ENCODE results near the gene ACOT13. TPM values are rescaled to one million over a fixed set of nuclear protein-coding genes. Genes with fewer than 3 reads are reported as not detected.
"Not testable (repeated sequence)": the region's sequence is repeated elsewhere in the genome, so short reads cannot be mapped to it uniquely, and the experiment has no call there.

ACOT13 gene
- total RNA-seq, 2 donors from 2014 or later: 36.2 to 43.1 TPM

DNA sequence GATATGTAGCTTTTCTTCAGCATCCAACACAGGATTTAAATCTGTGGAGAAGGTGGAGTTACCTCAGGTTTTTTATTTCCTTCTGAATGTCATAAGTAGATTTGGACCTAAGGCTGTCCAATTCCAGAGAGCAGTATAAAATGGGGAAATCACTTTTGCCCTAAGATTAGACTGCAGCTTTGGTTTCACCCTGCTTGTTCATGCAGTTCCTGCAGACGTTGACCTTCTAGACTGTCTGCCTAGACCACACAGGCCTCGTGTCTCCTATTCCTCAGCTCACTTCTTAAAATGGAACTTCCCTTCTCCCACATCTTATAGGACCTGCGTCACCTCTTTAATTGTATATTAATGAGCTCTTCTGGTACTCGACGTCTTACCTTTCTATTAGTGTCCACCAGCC, 78.0 kb downstream of the ACOT13 start:
- H3K27me3 ChIP-seq (ENCODE audit: control insufficient read depth, insufficient read depth, low read length, poor library complexity, severe bottlenecking): no peaks in the 10 kb centered on the region
- no peak overlapping the region for H3K27ac Mint-ChIP-seq
- H3K9ac ChIP-seq (ENCODE audit: extremely low read depth, low read length, poor library complexity, severe bottlenecking): no peak overlapping the region
- no peaks in the 10 kb centered on the region for H3K9me3 ChIP-seq (ENCODE audit: control insufficient read depth, low read length)
- no peaks in the 10 kb centered on the region for H3K4me1 Mint-ChIP-seq
- no peak for DNase-seq
- WGBS, 2 experiments (ENCODE audit: insufficient coverage in 1 of 2, insufficient read length in 1 of 2): 92 to 96% methylated on average over 4 to 5 of the region's 5 CpGs
- H3K4me1 ChIP-seq (ENCODE audit: control insufficient read depth, insufficient read depth, low read length): no peaks in the 10 kb centered on the region
- H3K36me3 Mint-ChIP-seq (ENCODE audit: low read depth): no peaks in the 10 kb centered on the region
- H3K27ac ChIP-seq (ENCODE audit: low read depth, low read length): no peak overlapping the region
- H3K36me3 ChIP-seq (ENCODE audit: control insufficient read depth, insufficient read depth, low read length): no peaks in the 10 kb centered on the region
- H3K4me3 Mint-ChIP-seq: no peak overlapping the region
- H3K27me3 Mint-ChIP-seq (ENCODE audit: insufficient read depth): peaks cover 3% of the 10 kb centered on the region
- no peaks in the 10 kb centered on the region for H3K9me3 Mint-ChIP-seq
- TF ChIP-seq, protein P1, sequence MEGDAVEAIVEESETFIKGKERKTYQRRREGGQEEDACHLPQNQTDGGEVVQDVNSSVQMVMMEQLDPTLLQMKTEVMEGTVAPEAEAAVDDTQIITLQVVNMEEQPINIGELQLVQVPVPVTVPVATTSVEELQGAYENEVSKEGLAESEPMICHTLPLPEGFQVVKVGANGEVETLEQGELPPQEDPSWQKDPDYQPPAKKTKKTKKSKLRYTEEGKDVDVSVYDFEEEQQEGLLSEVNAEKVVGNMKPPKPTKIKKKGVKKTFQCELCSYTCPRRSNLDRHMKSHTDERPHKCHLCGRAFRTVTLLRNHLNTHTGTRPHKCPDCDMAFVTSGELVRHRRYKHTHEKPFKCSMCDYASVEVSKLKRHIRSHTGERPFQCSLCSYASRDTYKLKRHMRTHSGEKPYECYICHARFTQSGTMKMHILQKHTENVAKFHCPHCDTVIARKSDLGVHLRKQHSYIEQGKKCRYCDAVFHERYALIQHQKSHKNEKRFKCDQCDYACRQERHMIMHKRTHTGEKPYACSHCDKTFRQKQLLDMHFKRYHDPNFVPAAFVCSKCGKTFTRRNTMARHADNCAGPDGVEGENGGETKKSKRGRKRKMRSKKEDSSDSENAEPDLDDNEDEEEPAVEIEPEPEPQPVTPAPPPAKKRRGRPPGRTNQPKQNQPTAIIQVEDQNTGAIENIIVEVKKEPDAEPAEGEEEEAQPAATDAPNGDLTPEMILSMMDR (conservative IDR thresholded peaks at IDR 0.05): no peak
- H3K4me3 ChIP-seq (ENCODE audit: low read length): no peak overlapping the region

DNA sequence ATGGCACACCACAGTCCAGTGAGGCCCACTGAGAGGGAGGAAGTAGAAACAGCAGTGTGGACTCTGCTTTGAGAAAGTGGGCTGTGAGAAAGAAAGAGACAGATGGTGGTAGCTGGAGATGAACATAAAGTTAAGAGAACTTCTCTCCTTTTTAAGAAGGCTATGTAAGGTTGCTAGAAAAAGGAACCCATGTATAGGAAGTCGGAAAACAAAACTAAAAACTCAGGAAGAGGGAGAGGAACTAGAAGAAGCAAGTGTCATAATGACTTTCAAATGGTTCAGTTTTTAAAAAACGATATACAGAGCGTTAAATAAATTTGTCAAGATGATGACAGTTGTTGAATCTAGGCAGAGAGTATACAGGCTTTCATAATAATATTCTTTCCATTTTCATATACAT, 82.4 kb downstream of the ACOT13 start:
- H3K27me3 Mint-ChIP-seq (ENCODE audit: insufficient read depth): peaks cover 3% of the 10 kb centered on the region
- peaks cover 9% of the 10 kb centered on the region for H3K9me3 Mint-ChIP-seq
- Histone ChIP-seq H3K27me3 (ENCODE audit: control insufficient read depth, insufficient read depth, low read length, poor library complexity, severe bottlenecking) (no peaks in the 10 kb centered on the region), H3K9ac (ENCODE audit: extremely low read depth, low read length, poor library complexity, severe bottlenecking) (no peak overlapping the region), H3K27ac (ENCODE audit: low read depth, low read length) (no peak overlapping the region), H3K9me3 (ENCODE audit: control insufficient read depth, low read length) (peaks cover 7% of the 10 kb centered on the region), H3K4me3 (ENCODE audit: low read length) (no peak overlapping the region), H3K36me3 (ENCODE audit: control insufficient read depth, insufficient read depth, low read length) (no peaks in the 10 kb centered on the region), H3K4me1 (ENCODE audit: control insufficient read depth, insufficient read depth, low read length) (no peaks in the 10 kb centered on the region)
- no peak overlapping the region for H3K4me3 Mint-ChIP-seq
- no peak for DNase-seq
- no peak overlapping the region for H3K27ac Mint-ChIP-seq
- WGBS, 2 experiments (ENCODE audit: insufficient coverage in 1 of 2, insufficient read length in 1 of 2): 87 to 100% methylated on average over 1 to 3 of the region's 3 CpGs
- TF ChIP-seq, protein P1 (conservative IDR thresholded peaks at IDR 0.05): no peak
- no peaks in the 10 kb centered on the region for H3K36me3 Mint-ChIP-seq (ENCODE audit: low read depth)
- H3K4me1 Mint-ChIP-seq: no peaks in the 10 kb centered on the region

DNA sequence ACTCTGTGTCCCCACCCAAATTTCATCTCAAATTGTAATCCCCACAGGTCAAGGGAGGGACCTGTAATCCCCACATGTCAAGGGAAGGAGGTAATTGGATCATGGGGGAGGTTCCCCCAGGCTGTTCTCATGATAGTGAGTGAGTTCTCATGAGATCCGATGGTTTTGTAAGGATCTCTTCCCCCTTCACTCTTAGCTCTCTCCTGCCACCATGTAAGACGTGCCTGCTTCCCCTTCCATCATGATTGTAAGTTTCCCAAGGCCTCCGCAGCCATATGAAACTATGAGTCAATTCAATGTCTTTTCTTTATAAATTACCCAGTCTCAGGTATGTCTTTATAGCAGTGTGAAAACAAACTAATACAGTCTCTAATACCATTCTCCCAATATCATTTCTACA, 84.0 kb downstream of the ACOT13 start:
- H3K27me3 Mint-ChIP-seq (ENCODE audit: insufficient read depth); DNase-seq; H3K36me3 Mint-ChIP-seq (ENCODE audit: low read depth); H3K4me3 ChIP-seq (ENCODE audit: low read length); H3K27ac ChIP-seq (ENCODE audit: low read depth, low read length); H3K27ac Mint-ChIP-seq; H3K9ac ChIP-seq (ENCODE audit: extremely low read depth, low read length, poor library complexity, severe bottlenecking); H3K27me3 ChIP-seq (ENCODE audit: control insufficient read depth, insufficient read depth, low read length, poor library complexity, severe bottlenecking); H3K36me3 ChIP-seq (ENCODE audit: control insufficient read depth, insufficient read depth, low read length); H3K4me3 Mint-ChIP-seq; H3K4me1 Mint-ChIP-seq; H3K4me1 ChIP-seq (ENCODE audit: control insufficient read depth, insufficient read depth, low read length): not testable (repeated sequence)
- peaks cover 14% of the 10 kb centered on the region for H3K9me3 Mint-ChIP-seq
- WGBS, 2 experiments (ENCODE audit: insufficient coverage in 1 of 2, insufficient read length in 1 of 2): 93 to 100% methylated on average over 1 to 3 of the region's 3 CpGs
- H3K9me3 ChIP-seq (ENCODE audit: control insufficient read depth, low read length): peaks cover 13% of the 10 kb centered on the region

DNA sequence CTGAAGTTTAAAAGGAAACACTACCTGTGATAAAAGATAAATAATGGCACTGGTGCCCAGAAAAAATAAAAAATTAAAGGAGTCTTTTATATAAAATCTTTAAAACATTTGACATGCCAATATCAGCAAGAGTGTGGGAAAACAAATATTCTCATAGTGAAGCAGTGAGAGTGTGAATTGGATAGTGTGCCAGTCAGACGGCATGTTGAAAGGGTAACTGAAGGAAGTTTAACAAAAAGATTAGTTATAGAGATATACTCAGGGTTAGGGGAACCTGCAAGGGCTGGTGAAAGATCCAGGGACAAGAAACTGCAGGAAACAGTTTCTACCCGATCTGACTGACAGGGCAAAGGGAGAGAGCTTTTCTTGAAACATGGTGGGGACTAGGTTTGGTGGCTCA, 85.6 kb downstream of the ACOT13 start:
- no peaks in the 10 kb centered on the region for H3K36me3 Mint-ChIP-seq (ENCODE audit: low read depth)
- 90 to 95% methylated on average over 2 of the region's 2 CpGs for WGBS, 2 experiments (ENCODE audit: insufficient coverage in 1 of 2, insufficient read length in 1 of 2)
- TF ChIP-seq, protein P1 (conservative IDR thresholded peaks at IDR 0.05): no peak
- Histone ChIP-seq H3K27ac (ENCODE audit: low read depth, low read length) (no peak overlapping the region), H3K4me1 (ENCODE audit: control insufficient read depth, insufficient read depth, low read length) (no peaks in the 10 kb centered on the region), H3K9me3 (ENCODE audit: control insufficient read depth, low read length) (peaks cover 13% of the 10 kb centered on the region), H3K36me3 (ENCODE audit: control insufficient read depth, insufficient read depth, low read length) (no peaks in the 10 kb centered on the region), H3K9ac (ENCODE audit: extremely low read depth, low read length, poor library complexity, severe bottlenecking) (no peak overlapping the region), H3K27me3 (ENCODE audit: control insufficient read depth, insufficient read depth, low read length, poor library complexity, severe bottlenecking) (no peaks in the 10 kb centered on the region), H3K4me3 (ENCODE audit: low read length) (no peak overlapping the region)
- no peak overlapping the region for H3K4me3 Mint-ChIP-seq
- H3K4me1 Mint-ChIP-seq: no peaks in the 10 kb centered on the region
- peaks cover 3% of the 10 kb centered on the region for H3K27me3 Mint-ChIP-seq (ENCODE audit: insufficient read depth)
- no peak overlapping the region for H3K27ac Mint-ChIP-seq
- H3K9me3 Mint-ChIP-seq: peaks cover 14% of the 10 kb centered on the region
- no peak for DNase-seq

Measured in endodermal cell (in vitro differentiated cells).